CD4-positive, alpha-beta T cell (primary cell): ENCODE data around the gene CACNA2D3. TPM values are rescaled to one million over a fixed set of nuclear protein-coding genes. Genes with fewer than 3 reads are reported as not detected.

Experiments
- ATAC-seq: fragments of 200-7000 bp; cut with Tn5 transposase; one replicate; pipeline ENCODE4 v1.10.0; 2022; ENCODE audit warnings: mild to moderate bottlenecking; ENCODE audit not compliant: poor library complexity
- CTCF ChIA-PET: fragments of 350-600 bp; sonication (Branson Sonifier 250); formaldehyde crosslinking; loops from one replicate; lab custom pipeline; 2021; ENCODE audit warnings: antibody characterized with exemption, inconsistent platforms; lab: Charles Lee
- POLR2A ChIA-PET: fragments of 350-600 bp; sonication (Branson Sonifier 250); formaldehyde crosslinking; loops from one replicate; lab custom pipeline; 2021; ENCODE audit warnings: antibody characterized with exemption, inconsistent platforms; lab: Charles Lee
- DNase-seq, 14 experiments: peaks; one replicate each; pipeline ENCODE4 v3.0.0-alpha.2; 2013 to 2020; ENCODE audit warnings: mixed read lengths in 2 of 14
- H3K27ac ChIP-seq, 2 donors: one replicate each; pipeline versions ENCODE4 v1.5.1 to v1.7.0; 2013; ENCODE audit warnings: low read length in 2 of 2, low read depth in 1 of 2, mild to moderate bottlenecking in 1 of 2
- H3K27me3 ChIP-seq, 2 experiments: 1 replicate in 1 of 2; 2 replicates in 1 of 2; pipeline versions ENCODE4 v1.6.1 to v1.7.0; 2013; ENCODE audit warnings: low read length in 2 of 2, control low read depth in 1 of 2, mild to moderate bottlenecking in 1 of 2, moderate library complexity in 1 of 2; ENCODE audit not compliant: insufficient read depth in 2 of 2, control insufficient read depth in 1 of 2
- H3K36me3 ChIP-seq: one replicate; pipeline ENCODE4 v1.6.1; 2013; ENCODE audit warnings: low read length, control low read depth; ENCODE audit not compliant: insufficient read depth
- H3K4me1 ChIP-seq: one replicate; pipeline ENCODE4 v1.6.1; 2013; ENCODE audit warnings: low read length, control low read depth; ENCODE audit not compliant: insufficient read depth
- H3K4me3 ChIP-seq: one replicate; pipeline ENCODE4 v1.5.1; 2013; ENCODE audit warnings: mild to moderate bottlenecking, low read length, moderate library complexity
- H3K9me3 ChIP-seq, 2 experiments: 1 replicate in 1 of 2; 2 replicates in 1 of 2; pipeline versions ENCODE4 v1.6.1 to v1.7.0; 2013; ENCODE audit warnings: low read length in 2 of 2, mild to moderate bottlenecking in 2 of 2, control low read depth in 1 of 2, moderate library complexity in 1 of 2; ENCODE audit not compliant: control insufficient read depth in 1 of 2, insufficient read depth in 1 of 2
- H3K27ac Mint-ChIP-seq: one replicate; pipeline ENCODE4 v1.8.0; 2020; ENCODE audit warnings: mixed read lengths
- H3K27me3 Mint-ChIP-seq: one replicate; pipeline ENCODE4 v1.8.0; 2021; ENCODE audit warnings: mixed read lengths
- H3K36me3 Mint-ChIP-seq: one replicate; pipeline ENCODE4 v1.8.0; 2021; ENCODE audit warnings: low read depth, mixed read lengths
- H3K4me1 Mint-ChIP-seq: one replicate; pipeline ENCODE4 v1.8.0; 2021; ENCODE audit warnings: low read depth, mixed read lengths
- H3K4me3 Mint-ChIP-seq: one replicate; pipeline ENCODE4 v1.8.0; 2020; ENCODE audit warnings: mild to moderate bottlenecking, mixed read lengths
- H3K9me3 Mint-ChIP-seq: one replicate; pipeline ENCODE4 v1.8.0; 2020; ENCODE audit warnings: mixed read lengths
- CTCF ChIP-seq: fragments of 200-600 bp; IDR thresholded peaks from one replicate; pipeline ENCODE4 v1.8.0; 2022; ENCODE audit warnings: antibody characterized with exemption, mild to moderate bottlenecking
- intact Hi-C, 2 experiments: fragments of 100-400 bp; cut with DNase I in 1 of 2; cut with micrococcal nuclease in 1 of 2; formaldehyde crosslinking; loops; one replicate each; pipeline versions ENCODE4 v1.15.1 to v1.9.0; 2023 to 2025; cut with DNase I, micrococcal nuclease
- total RNA-seq, 174 experiments: library from RNA in 2 of 174; stranded (reverse) in 2 of 174; gene quantifications; one replicate each; pipeline ENCODE4 v1.2.3 and lab custom pipeline; 2021 to 2026

CACNA2D3 gene
- total RNA-seq, 2 experiments from 2014 or later = 0.08 TPM; not detected in 1

GRCh38 chr3:54949491-54950044 is 827.2 kb downstream of the CACNA2D3 start:
- no peak for TF ChIP-seq CTCF
- no peak overlapping the region for H3K4me3 ChIP-seq
- no peaks in the 10 kb centered on the region for H3K36me3 ChIP-seq
- H3K9me3 ChIP-seq = no peaks in the 10 kb centered on the region
- ChIA-PET CTCF (no interaction called here), POLR2A (no interaction called here)
- H3K4me1 Mint-ChIP-seq = no peaks in the 10 kb centered on the region
- DNase-seq (no peak), ATAC-seq (no peak)
- no peaks in the 10 kb centered on the region for H3K4me1 ChIP-seq
- no peak overlapping the region for H3K27ac ChIP-seq
- H3K27ac Mint-ChIP-seq = no peak overlapping the region
- no peaks in the 10 kb centered on the region for H3K27me3 ChIP-seq
- H3K9me3 Mint-ChIP-seq = no peaks in the 10 kb centered on the region
- H3K4me3 Mint-ChIP-seq = no peak overlapping the region
- intact Hi-C loops = no loop called here
- no peaks in the 10 kb centered on the region for H3K27me3 Mint-ChIP-seq
- H3K36me3 Mint-ChIP-seq = no peaks in the 10 kb centered on the region

- ChIA-PET POLR2A (no interaction called here), CTCF (no interaction called here)
- no peaks in the 10 kb centered on the region for H3K4me1 ChIP-seq
- Mint-ChIP-seq H3K27me3 (no peaks in the 10 kb centered on the region), H3K4me3 (no peak overlapping the region), H3K27ac (no peak overlapping the region), H3K9me3 (no peaks in the 10 kb centered on the region), H3K36me3 (no peaks in the 10 kb centered on the region), H3K4me1 (no peaks in the 10 kb centered on the region)
- no peaks in the 10 kb centered on the region for H3K36me3 ChIP-seq
- H3K9me3 ChIP-seq = no peaks in the 10 kb centered on the region
- no peak overlapping the region for H3K4me3 ChIP-seq
- no peak for DNase-seq
- no peak for ATAC-seq
- TF ChIP-seq CTCF = no peak
- no peak overlapping the region for H3K27ac ChIP-seq
- intact Hi-C loops = no loop called here
- H3K27me3 ChIP-seq = no peaks in the 10 kb centered on the region
Measured at GRCh38 chr3:54950391-54951003, 828.1 kb downstream of the CACNA2D3 start.

- Mint-ChIP-seq H3K4me3 (no peak overlapping the region), H3K27me3 (no peaks in the 10 kb centered on the region), H3K9me3 (no peaks in the 10 kb centered on the region), H3K4me1 (no peaks in the 10 kb centered on the region), H3K36me3 (no peaks in the 10 kb centered on the region), H3K27ac (no peak overlapping the region)
- DNase-seq (peak in 2 of 14 experiments; percentile 27 to 28), ATAC-seq (no peak)
- CTCF ChIA-PET = no interaction called here
- Histone ChIP-seq H3K4me1 (no peaks in the 10 kb centered on the region), H3K27me3 (peaks cover 0 to 2% of the 10 kb centered on the region in 2 experiments), H3K9me3 (no peaks in the 10 kb centered on the region), H3K27ac (no peak overlapping the region), H3K4me3 (no peak overlapping the region), H3K36me3 (no peaks in the 10 kb centered on the region)
- intact Hi-C loops = no loop called here
- POLR2A ChIA-PET = no interaction called here
- no peak for TF ChIP-seq CTCF
Measured at GRCh38 chr3:54951405-54951804, 829.1 kb downstream of the CACNA2D3 start.
